GM12874 (cell line): ENCODE data around the gene PRDX2.
A peak's percentile ranks its signal among the peaks of the same experiment; 100 is the strongest.

Experiments used
- TF ChIP-seq, protein P1 (sequence below): IDR thresholded peaks from 2 replicates; pipeline ENCODE4 v1.5.1; 2011; ENCODE audit warnings: low read depth, mild to moderate bottlenecking, control low read depth, low read length, moderate library complexity; ENCODE audit not compliant: insufficient read depth

PRDX2 gene

DNA sequence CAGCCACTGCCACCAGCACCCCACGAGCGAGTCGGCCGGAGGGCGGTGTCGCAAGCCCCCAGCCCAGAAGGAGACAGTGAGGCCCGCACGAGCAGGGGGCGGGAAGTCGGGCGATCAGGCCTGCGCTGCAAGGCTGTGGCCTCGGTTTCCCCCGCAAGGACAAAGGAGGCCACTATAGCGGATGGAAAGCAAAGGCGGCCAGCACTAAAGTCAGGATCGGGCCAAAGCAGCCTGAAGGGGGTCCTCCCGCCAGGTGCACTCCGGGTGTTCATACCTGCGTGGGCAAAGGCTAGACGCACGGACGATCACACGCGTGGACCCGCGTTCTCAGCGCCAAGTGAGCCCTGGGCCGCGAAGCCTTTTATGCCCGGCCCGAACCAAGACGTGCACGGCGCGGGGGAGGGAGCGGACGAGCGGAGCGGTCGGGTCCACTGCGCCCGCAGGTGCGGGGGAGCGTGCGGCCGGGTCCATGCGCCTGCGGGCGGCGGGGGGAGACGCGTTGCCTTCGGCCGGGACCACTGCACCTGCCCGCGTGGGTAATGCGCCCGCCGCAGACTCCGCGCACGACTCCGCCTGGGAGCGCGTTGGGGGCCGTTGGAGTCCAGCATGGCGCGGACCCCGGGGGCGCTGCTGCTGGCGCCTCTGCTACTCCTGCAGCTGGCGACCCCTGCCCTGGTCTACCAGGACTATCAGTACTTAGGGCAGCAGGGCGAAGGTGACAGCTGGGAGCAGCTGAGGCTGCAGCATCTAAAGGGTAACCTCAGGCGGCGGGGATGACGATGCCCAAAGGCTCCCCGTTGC, at the start of gene PRDX2, which contains the start of gene THSD8:
TSS of gene PRDX2 (minus strand) at position 335 of the 801 bp plus-strand sequence. CDS start 539 bp downstream, outside the sequence.
TSS of gene THSD8 (plus strand) at position 604 of the 801 bp plus-strand sequence. CDS start at position 607, 3 bp downstream.
- TF ChIP-seq, protein P1, sequence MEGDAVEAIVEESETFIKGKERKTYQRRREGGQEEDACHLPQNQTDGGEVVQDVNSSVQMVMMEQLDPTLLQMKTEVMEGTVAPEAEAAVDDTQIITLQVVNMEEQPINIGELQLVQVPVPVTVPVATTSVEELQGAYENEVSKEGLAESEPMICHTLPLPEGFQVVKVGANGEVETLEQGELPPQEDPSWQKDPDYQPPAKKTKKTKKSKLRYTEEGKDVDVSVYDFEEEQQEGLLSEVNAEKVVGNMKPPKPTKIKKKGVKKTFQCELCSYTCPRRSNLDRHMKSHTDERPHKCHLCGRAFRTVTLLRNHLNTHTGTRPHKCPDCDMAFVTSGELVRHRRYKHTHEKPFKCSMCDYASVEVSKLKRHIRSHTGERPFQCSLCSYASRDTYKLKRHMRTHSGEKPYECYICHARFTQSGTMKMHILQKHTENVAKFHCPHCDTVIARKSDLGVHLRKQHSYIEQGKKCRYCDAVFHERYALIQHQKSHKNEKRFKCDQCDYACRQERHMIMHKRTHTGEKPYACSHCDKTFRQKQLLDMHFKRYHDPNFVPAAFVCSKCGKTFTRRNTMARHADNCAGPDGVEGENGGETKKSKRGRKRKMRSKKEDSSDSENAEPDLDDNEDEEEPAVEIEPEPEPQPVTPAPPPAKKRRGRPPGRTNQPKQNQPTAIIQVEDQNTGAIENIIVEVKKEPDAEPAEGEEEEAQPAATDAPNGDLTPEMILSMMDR: no peak

DNA sequence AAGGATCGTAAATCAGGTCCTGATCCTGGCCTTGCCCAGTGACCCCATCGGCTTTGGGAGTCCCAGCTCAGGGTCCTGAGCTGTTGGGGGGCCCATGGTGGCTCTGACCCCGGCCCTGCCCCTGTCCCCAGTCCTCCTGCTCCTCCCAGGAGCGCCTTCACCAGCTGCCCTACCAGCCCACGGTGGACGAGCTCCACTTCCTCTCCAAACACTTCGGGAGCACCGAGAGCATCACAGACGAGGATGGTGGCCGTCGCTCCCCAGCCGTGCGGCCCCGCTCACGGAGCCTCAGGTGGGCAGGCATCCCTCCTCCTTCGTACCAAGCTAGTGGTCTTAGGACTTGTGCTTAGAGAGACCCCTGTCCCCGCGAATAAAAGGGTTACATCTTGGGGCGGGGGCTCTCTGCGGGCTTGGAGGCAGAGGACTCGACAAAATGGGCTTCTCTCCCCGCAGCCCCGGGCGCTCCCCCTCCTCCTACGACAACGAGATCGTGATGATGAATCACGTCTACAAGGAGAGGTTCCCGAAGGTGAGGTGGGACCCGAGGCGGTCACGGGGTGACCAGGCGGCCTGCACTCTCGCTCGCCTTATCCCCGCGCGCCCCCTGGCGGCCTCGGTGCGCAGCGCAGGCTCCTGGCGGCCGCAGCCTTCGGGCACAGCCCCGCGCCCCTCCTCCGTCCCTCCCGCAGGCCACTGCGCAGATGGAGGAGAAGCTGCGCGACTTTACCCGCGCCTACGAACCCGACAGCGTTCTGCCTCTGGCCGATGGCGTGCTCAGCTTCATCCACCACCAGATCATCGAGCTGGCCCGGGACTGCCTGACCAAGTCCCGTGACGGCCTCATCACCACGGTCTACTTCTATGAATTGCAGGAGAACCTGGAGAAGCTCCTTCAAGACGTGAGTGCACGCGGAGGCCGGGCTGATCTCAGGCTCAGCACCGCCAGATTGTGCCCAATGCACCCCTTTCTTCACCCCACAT, 45.8 kb upstream of the PRDX2 start:
- TF ChIP-seq, protein P1: peak; percentile 100

DNA sequence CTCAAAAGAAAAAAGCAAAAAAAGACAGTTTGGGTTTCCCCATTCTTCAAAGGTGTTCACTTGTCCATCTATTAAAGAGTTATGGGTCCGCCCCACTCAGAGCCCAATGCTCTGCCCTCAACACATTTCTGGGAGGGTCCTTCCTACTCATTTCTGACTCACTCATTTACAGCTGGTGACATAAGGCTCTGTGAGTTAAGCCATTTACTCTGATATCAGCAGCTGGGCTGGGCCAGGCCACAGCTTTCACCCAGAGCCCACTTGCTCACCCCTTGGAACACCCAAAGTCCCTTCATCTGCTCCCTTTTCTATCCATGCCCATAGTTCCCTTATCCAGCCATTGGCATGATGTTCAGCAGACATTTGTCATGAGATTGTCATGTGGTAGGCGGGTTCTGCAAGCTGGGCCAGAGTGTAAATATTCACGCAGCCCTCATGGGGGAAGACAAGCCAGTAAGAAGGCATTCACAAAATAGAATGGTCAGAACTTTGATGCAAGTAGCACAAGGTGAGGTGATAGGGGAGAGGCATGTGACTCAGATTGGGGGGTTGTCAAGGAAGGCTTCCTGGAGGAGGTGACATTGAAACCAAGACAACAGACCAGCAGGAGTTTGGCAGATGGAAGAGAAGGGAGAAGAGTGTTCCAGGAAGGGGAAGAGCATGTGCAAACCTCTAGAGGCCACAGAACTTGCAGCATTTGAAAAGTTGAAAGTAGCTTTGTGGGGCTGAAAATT, 42.6 kb upstream of the PRDX2 start:
- TF ChIP-seq, protein P1: no peak

DNA sequence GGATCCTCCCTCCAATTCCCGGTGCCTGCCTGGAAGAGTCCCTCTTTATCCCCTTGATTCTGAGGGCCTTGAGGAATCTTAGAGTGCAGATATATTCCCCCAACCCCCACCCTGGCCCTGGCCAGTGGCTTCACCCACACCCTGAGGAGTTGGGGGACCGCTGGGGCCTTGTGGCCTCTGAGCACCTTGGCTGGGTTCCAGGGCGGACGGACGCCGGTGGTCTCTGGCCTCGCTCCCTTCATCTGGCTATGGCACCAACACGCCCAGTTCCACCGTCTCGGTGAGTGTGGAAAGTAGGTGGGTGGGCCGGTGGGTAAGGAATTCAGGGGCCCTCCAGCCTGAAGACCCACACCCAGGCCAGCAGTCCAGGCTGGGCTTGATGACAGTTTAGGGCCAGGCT, 41.7 kb upstream of the PRDX2 start:
- TF ChIP-seq, protein P1: no peak

DNA sequence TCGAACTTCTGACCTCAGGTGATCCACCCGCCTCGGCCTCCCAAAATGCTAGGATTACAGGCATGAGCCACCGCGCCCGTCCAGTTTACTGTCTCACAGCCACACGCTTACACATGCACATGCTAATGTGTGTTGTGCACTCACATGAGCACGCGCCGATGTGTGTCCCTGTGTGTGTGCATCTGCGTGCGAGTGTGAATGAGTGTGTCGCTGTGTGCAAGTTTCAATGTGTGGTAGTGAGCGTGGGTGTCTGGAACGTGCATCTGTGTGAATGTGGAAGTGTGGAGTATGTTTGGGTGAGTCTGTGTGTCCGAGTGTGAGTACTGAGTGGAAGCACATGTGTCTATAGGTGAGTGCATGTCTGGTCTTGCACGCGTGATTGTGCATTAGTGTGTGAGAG, 40.9 kb upstream of the PRDX2 start:
- TF ChIP-seq, protein P1: no peak

DNA sequence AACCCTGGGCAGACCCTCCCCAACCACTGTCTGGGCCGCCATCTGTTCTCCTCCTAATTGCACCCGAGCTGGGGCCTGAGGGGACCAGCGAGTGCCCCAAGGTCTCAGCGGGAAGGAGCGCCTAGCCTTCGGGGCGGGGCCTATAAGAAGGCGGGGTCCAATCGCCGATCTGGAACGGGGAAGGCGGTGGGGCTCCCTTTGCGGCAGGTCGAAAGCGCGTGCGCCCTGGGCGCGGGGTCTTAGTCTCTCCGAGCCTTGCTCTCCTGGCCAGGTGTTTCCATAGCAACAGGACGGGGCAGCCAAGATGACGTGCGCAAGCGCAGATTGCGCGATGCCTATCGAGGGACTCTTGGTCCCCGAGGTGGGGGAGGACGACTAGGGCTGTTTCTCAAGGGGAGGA, 39.5 kb upstream of the PRDX2 start:
- TF ChIP-seq, protein P1: no peak
